Stimulated activated CD4-positive, alpha-beta T cell treated with anti-CD3 and anti-CD28 coated beads, Interleukin-12 subunit alpha, Interleukin-12 subunit beta, amount 100 ng/mL, for 24 hours (primary cell): ENCODE measurements around the gene ETHE1.

Experiments
- DNase-seq, 2 experiments: peaks; one replicate each; pipeline ENCODE4 v3.0.0-alpha.2; 2020; ENCODE audit warnings: low read depth in 2 of 2

The ETHE1 gene

GRCh38 chr19:43526884-43527859 is at the start of gene ETHE1:
TSS of gene ETHE1 (minus strand) at chr19:43527201. CDS start at chr19:43527177, 24 bp downstream.
- DNase-seq, result peak; percentile 55 to 80

GRCh38 chr19:43575955-43576878 is 49.2 kb upstream of the ETHE1 start:
- no peak for DNase-seq

- DNase-seq, result peak; percentile 88 to 97
Observed at GRCh38 chr19:43575156-43575950, 48.4 kb upstream of the ETHE1 start, which contains the start of the genes PINLYP and XRCC1. TSS of gene PINLYP (plus strand) at chr19:43575801. CDS start at chr19:43577192, 1,391 bp downstream. TSS of gene XRCC1 (minus strand) at chr19:43575527. CDS start at chr19:43575458, 69 bp downstream.

- DNase-seq, result no peak
Observed at GRCh38 chr19:43574424-43575155, 47.6 kb upstream of the ETHE1 start.

GRCh38 chr19:43572171-43572588 is 45.2 kb upstream of the ETHE1 start:
- no peak for DNase-seq

- DNase-seq, result no peak
Observed at GRCh38 chr19:43570174-43570791, 43.3 kb upstream of the ETHE1 start.

- no peak for DNase-seq
Observed at GRCh38 chr19:43569657-43570056, 42.7 kb upstream of the ETHE1 start.

- DNase-seq, result no peak
Observed at GRCh38 chr19:43564800-43565199, 37.8 kb upstream of the ETHE1 start.

GRCh38 chr19:43563816-43564457 is 36.9 kb upstream of the ETHE1 start:
- no peak for DNase-seq

GRCh38 chr19:43562698-43563241 is 35.8 kb upstream of the ETHE1 start:
- peak; percentile 32 to 38 for DNase-seq

- no peak for DNase-seq
Observed at GRCh38 chr19:43562226-43562697, 35.3 kb upstream of the ETHE1 start.

- DNase-seq, result no peak
Observed at GRCh38 chr19:43561139-43561970, 34.4 kb upstream of the ETHE1 start.

- no peak for DNase-seq
Observed at GRCh38 chr19:43560687-43561086, 33.7 kb upstream of the ETHE1 start.

GRCh38 chr19:43555185-43555770 is 28.3 kb upstream of the ETHE1 start:
- DNase-seq, result peak; percentile 64 to 84

- DNase-seq, result no peak
Observed at GRCh38 chr19:43554317-43554895, 27.4 kb upstream of the ETHE1 start.

GRCh38 chr19:43553656-43554055 is 26.7 kb upstream of the ETHE1 start:
- no peak for DNase-seq

- DNase-seq, result no peak
Observed at GRCh38 chr19:43552616-43553015, 25.6 kb upstream of the ETHE1 start.

GRCh38 chr19:43552198-43552450 is 25.1 kb upstream of the ETHE1 start:
- no peak for DNase-seq
